ENCODE results near the gene EPN2.
A peak's percentile ranks its signal among the peaks of the same experiment; 100 is the strongest.

EPN2 gene

GRCh38 chr17:19361944-19362276 lies 124.7 kb downstream of the EPN2 start:
- peaks cover 0 to 42% (median 3%) of the 10 kb centered on the region in 11 experiments; a peak in 7 of 22 replicates for H4K20me1 ChIP-seq
- peaks cover 0 to 76% (median 22%) of the 10 kb centered on the region in 11 experiments; a peak in 13 of 22 replicates for H3K27me3 ChIP-seq
- H3K9me3 ChIP-seq (replicated peaks in 1 of 11) = no peaks in the 10 kb centered on the region
- H3K4me3 ChIP-seq = peak overlapping the region; percentile 51 to 77 (median 65)
- TF ChIP-seq Cebpa-rat (IDR thresholded peaks at IDR 0.05) = no peak
- peak overlapping the region; percentile 86 to 98 (median 94) for H3K4me2 ChIP-seq
- peak overlapping the region; percentile 52 to 77 (median 69); a peak in 20 of 22 replicates for H3K9ac ChIP-seq
- H3K4me1 ChIP-seq = peaks cover 5 to 18% (median 11%) of the 10 kb centered on the region in 10 experiments; a peak in 15 of 20 replicates
- peak overlapping the region in 6 of 11 experiments; percentile 36 to 66 (median 58); a peak in 8 of 22 replicates for H3K27ac ChIP-seq
- no peaks in the 10 kb centered on the region for H3K36me3 ChIP-seq

DNA sequence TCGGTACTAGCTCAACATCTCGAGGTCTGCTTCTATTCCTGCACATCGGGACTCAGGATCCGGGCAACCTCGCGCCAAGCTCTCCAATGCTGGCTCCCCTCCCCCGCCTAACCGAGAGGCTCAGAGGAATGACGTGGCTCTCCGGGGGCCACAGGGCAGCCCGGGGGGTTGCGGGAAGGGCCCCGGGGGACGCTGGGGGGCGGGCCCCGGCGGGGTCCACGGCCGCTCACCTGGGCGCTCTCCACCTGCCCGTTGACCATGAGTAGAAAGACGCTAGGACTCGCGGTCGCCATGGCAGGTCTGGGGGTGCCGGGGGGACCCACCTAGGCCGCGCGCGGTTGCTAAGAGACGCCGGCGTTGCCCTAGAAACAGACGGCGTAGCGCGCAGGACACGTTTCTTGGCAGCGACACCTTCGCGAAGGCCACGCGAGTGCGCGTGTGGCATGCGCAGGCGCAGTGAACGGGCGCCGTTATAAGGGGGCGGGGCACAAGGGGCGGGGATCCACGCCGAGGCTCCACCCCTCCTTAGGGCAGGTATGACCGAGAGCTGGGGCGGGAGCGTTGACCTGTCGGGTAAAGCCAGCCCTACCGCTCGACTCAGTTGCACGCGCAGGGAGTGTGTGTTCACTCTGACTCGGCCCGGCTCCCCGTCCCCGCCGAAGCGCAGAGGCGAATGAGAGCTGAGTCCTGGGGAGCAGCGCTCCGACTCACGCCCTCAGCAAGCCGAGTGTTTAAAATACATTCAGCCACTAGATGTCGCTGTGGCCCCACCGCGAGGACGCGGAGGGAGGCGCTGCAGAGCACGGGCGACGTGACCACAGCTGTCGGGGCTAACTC lies 125.3 kb downstream of the EPN2 start, which contains the start of gene B9D1:
Gene B9D1 (minus strand): TSS at position 447 of the 837 bp plus-strand sequence. CDS start 154 bp downstream, at position 293.
- peaks cover 5 to 18% (median 11%) of the 10 kb centered on the region in 10 experiments; a peak in 15 of 20 replicates for H3K4me1 ChIP-seq
- H3K27ac ChIP-seq = peak within 1 kb of the TSS in 10 of 11 experiments; percentile 14 to 66 (median 46); a peak in 14 of 22 replicates
- no peaks in the 10 kb centered on the region for H3K9me3 ChIP-seq (replicated peaks in 1 of 11)
- peak within 1 kb of the TSS; percentile 51 to 77 (median 65) for H3K4me3 ChIP-seq
- TF ChIP-seq Cebpa-rat (IDR thresholded peaks at IDR 0.05) = no peak
- peak within 1 kb of the TSS; percentile 86 to 98 (median 94) for H3K4me2 ChIP-seq
- H3K27me3 ChIP-seq = peaks cover 0 to 77% (median 22%) of the 10 kb centered on the region in 11 experiments; a peak in 13 of 22 replicates
- H3K36me3 ChIP-seq = no peaks in the 10 kb centered on the region
- peak within 1 kb of the TSS; percentile 52 to 77 (median 69); a peak in 21 of 22 replicates for H3K9ac ChIP-seq
- peaks cover 0 to 42% (median 3%) of the 10 kb centered on the region in 11 experiments; a peak in 8 of 22 replicates for H4K20me1 ChIP-seq

- Histone ChIP-seq H3K4me2 (peak overlapping the region; percentile 86 to 98 (median 94); a peak in 21 of 22 replicates), H3K4me1 (peaks cover 6 to 21% (median 14%) of the 10 kb centered on the region in 10 experiments; a peak in 17 of 20 replicates), H3K27me3 (peaks cover 0 to 83% (median 22%) of the 10 kb centered on the region in 11 experiments; a peak in 13 of 22 replicates), H3K27ac (no peak overlapping the region), H3K9ac (peak overlapping the region in 6 of 11 experiments; percentile 66 to 77 (median 74); a peak in 8 of 22 replicates), H3K36me3 (no peaks in the 10 kb centered on the region), H3K4me3 (peak overlapping the region in 9 of 10 experiments; percentile 51 to 77 (median 65); a peak in 17 of 20 replicates), H3K9me3 (replicated peaks in 1 of 11) (no peaks in the 10 kb centered on the region), H4K20me1 (peaks cover 0 to 48% (median under 1%) of the 10 kb centered on the region in 11 experiments; a peak in 8 of 22 replicates)
- TF ChIP-seq Cebpa-rat (IDR thresholded peaks at IDR 0.05) = no peak
These were observed 125.9 kb downstream of the EPN2 start for GRCh38 chr17:19363114-19363438.

- no peaks in the 10 kb centered on the region for H3K9me3 ChIP-seq (replicated peaks in 1 of 11)
- no peak overlapping the region; a peak in 1 of 20 replicates for H3K4me3 ChIP-seq
- no peaks in the 10 kb centered on the region for H3K36me3 ChIP-seq
- peak overlapping the region in 1 of 11 experiments; percentile 73; a peak in 1 of 22 replicates for H3K9ac ChIP-seq
- peaks cover 0 to 52% (median 3%) of the 10 kb centered on the region in 11 experiments; a peak in 9 of 22 replicates for H4K20me1 ChIP-seq
- H3K27me3 ChIP-seq = peaks cover 0 to 85% (median 22%) of the 10 kb centered on the region in 11 experiments; a peak in 13 of 22 replicates
- H3K4me1 ChIP-seq = peaks cover 6 to 25% (median 17%) of the 10 kb centered on the region in 10 experiments; a peak in 17 of 20 replicates
- H3K4me2 ChIP-seq = peak overlapping the region in 10 of 11 experiments; percentile 86 to 98 (median 94); a peak in 18 of 22 replicates
- H3K27ac ChIP-seq = no peak overlapping the region
- TF ChIP-seq Cebpa-rat (IDR thresholded peaks at IDR 0.05) = no peak
These were observed 126.4 kb downstream of the EPN2 start for GRCh38 chr17:19363460-19364035.

DNA sequence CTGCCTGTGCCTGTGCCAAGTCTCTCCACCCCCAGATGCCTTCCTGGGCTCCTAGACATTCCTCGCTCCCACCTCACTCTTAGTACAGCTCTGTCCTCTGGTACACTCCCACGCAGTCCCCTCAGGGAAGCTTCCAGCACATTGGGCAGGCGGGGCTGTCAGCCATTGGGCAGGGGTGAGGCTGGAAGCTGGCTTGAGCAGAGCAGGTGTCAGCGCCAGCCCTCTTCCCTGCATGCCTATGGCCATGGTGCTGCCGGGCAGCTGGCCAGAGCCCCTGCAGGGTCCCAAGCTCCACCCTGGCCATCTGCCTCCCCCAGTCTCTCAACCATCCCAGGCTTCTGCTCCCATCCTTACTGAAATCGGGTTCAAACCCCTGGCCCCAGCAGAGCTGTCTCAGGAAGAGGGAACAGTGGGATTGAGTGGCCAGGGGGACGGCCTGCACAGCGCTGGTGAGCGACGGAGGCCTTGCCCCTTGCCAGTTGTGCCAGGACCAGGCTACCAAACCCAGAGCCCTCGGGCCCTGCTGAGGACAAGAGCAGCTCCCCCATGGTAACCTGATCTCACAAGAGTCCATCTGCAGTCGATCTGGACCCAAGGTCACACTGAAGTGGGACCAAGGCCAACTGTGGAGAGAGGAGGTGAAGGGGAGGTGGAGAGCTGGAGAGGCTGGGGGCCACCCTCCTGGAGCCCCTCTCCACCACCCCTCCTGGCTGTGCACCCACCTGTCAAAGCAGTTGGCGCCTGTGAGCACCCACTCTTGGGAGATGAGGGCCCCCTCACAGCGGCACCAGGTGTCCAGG lies 127.7 kb downstream of the EPN2 start:
- Histone ChIP-seq H3K4me2 (no peak overlapping the region), H3K27ac (no peak overlapping the region), H4K20me1 (peaks cover 0 to 39% (median 7%) of the 10 kb centered on the region in 11 experiments; a peak in 13 of 22 replicates)

GRCh38 chr17:19365499-19365817 lies 128.3 kb downstream of the EPN2 start:
- Histone ChIP-seq H3K36me3 (no peaks in the 10 kb centered on the region), H3K9ac (no peak overlapping the region), H4K20me1 (peaks cover under 1 to 39% (median 12%) of the 10 kb centered on the region in 11 experiments; a peak in 17 of 22 replicates), H3K4me1 (peaks cover 22 to 44% (median 34%) of the 10 kb centered on the region in 10 experiments), H3K4me2 (no peak overlapping the region), H3K9me3 (replicated peaks in 1 of 11) (no peaks in the 10 kb centered on the region), H3K4me3 (no peak overlapping the region), H3K27ac (no peak overlapping the region), H3K27me3 (peaks cover 0 to 77% (median 22%) of the 10 kb centered on the region in 11 experiments; a peak in 13 of 22 replicates)
- no peak for TF ChIP-seq Cebpa-rat (IDR thresholded peaks at IDR 0.05)

More for the DNA sequence above, 127.7 kb downstream of the EPN2 start:
- no peak for TF ChIP-seq Cebpa-rat (IDR thresholded peaks at IDR 0.05)
- H3K4me3 ChIP-seq = no peak overlapping the region
- H3K9me3 ChIP-seq (replicated peaks in 1 of 11) = no peaks in the 10 kb centered on the region
- H3K4me1 ChIP-seq = peaks cover 16 to 39% (median 29%) of the 10 kb centered on the region in 10 experiments
- peaks cover 0 to 82% (median 22%) of the 10 kb centered on the region in 11 experiments; a peak in 13 of 22 replicates for H3K27me3 ChIP-seq
- H3K9ac ChIP-seq = no peak overlapping the region
- no peaks in the 10 kb centered on the region for H3K36me3 ChIP-seq

GRCh38 chr17:19365833-19366636 lies 128.9 kb downstream of the EPN2 start:
- Histone ChIP-seq H3K4me1 (peaks cover 28 to 50% (median 40%) of the 10 kb centered on the region in 10 experiments), H3K9ac (no peak overlapping the region)
- no peak for TF ChIP-seq Cebpa-rat (IDR thresholded peaks at IDR 0.05)

More at GRCh38 chr17:19365833-19366636, 128.9 kb downstream of the EPN2 start:
- Histone ChIP-seq H3K36me3 (no peaks in the 10 kb centered on the region), H3K27ac (no peak overlapping the region), H3K4me2 (no peak overlapping the region), H3K4me3 (no peak overlapping the region), H4K20me1 (peaks cover 6 to 41% (median 18%) of the 10 kb centered on the region in 11 experiments; a peak in 17 of 22 replicates), H3K27me3 (peaks cover 0 to 75% (median 22%) of the 10 kb centered on the region in 11 experiments; a peak in 13 of 22 replicates), H3K9me3 (replicated peaks in 1 of 11) (no peaks in the 10 kb centered on the region)
